Measurements from ENCODE around the gene TFCP2L1.

The TFCP2L1 gene

GRCh38 chr2:121189011-121189410 is 96.0 kb downstream of the TFCP2L1 start:
- H3K4me1 ChIP-seq (ENCODE audit: control insufficient read depth, insufficient read depth, low read length): no peaks in the 10 kb centered on the region
- no peak overlapping the region for H3K4me3 ChIP-seq (ENCODE audit: low read depth, low read length)
- no peaks in the 10 kb centered on the region for H3K9me3 ChIP-seq (ENCODE audit: control insufficient read depth, insufficient read depth, low read depth, low read length)
- ChIA-PET POLR2A (no interaction called here), CTCF (no interaction called here)
- no peak overlapping the region for H3K27ac ChIP-seq (ENCODE audit: extremely low read depth, low read depth, low read length)
- TF ChIP-seq ZNF157 (tag by site-specific recombination; IDR thresholded peaks at IDR 0.05) (no peak), ZNF280D (tag by site-specific recombination; IDR thresholded peaks at IDR 0.05) (no peak), GLI4 (tag by site-specific recombination; IDR thresholded peaks at IDR 0.05) (no peak), ZNF26 (tag by site-specific recombination; IDR thresholded peaks at IDR 0.05) (no peak), ZNF596 (tag by site-specific recombination; IDR thresholded peaks at IDR 0.05) (no peak), ZNF768 (tag by site-specific recombination; IDR thresholded peaks at IDR 0.05) (no peak), ZNF175 (tag by site-specific recombination; IDR thresholded peaks at IDR 0.05) (no peak), ZNF114 (tag by site-specific recombination; IDR thresholded peaks at IDR 0.05) (no peak), ZNF391 (tag by site-specific recombination; IDR thresholded peaks at IDR 0.05; ENCODE audit: borderline replicate concordance, low read depth) (no peak), ZNF585B (tag by site-specific recombination; IDR thresholded peaks at IDR 0.05) (no peak), PRDM1 (tag by site-specific recombination; IDR thresholded peaks at IDR 0.05) (no peak), ZNF623 (tag by site-specific recombination; IDR thresholded peaks at IDR 0.05) (no peak), PATZ1 (tag by site-specific recombination; IDR thresholded peaks at IDR 0.05) (no peak), ZNF544 (tag by site-specific recombination; IDR thresholded peaks at IDR 0.05) (no peak), KLF16 (tag by site-specific recombination; IDR thresholded peaks at IDR 0.05) (no peak), SCRT1 (tag by site-specific recombination; IDR thresholded peaks at IDR 0.05; ENCODE audit: borderline replicate concordance) (no peak), ZNF48 (tag by site-specific recombination; IDR thresholded peaks at IDR 0.05) (no peak), ZNF133 (tag by site-specific recombination; IDR thresholded peaks at IDR 0.05) (no peak), ZNF350 (tag by site-specific recombination; IDR thresholded peaks at IDR 0.05) (no peak), ZNF138 (tag by site-specific recombination; IDR thresholded peaks at IDR 0.05; ENCODE audit: borderline replicate concordance) (no peak)
- no peaks in the 10 kb centered on the region for H3K36me3 ChIP-seq (ENCODE audit: control insufficient read depth in 2 of 2, insufficient read depth in 1 of 2, low read length in 2 of 2)

GRCh38 chr2:121187982-121188411 is 97.0 kb downstream of the TFCP2L1 start:
- ChIA-PET CTCF (no interaction called here), POLR2A (no interaction called here)
- Histone ChIP-seq H3K9me3 (ENCODE audit: control insufficient read depth, insufficient read depth, low read depth, low read length) (no peaks in the 10 kb centered on the region), H3K4me1 (ENCODE audit: control insufficient read depth, insufficient read depth, low read length) (no peaks in the 10 kb centered on the region), H3K36me3 (ENCODE audit: control insufficient read depth in 2 of 2, insufficient read depth in 1 of 2, low read length in 2 of 2) (no peaks in the 10 kb centered on the region), H3K4me3 (ENCODE audit: low read depth, low read length) (no peak overlapping the region), H3K27ac (ENCODE audit: extremely low read depth, low read depth, low read length) (no peak overlapping the region)
- TF ChIP-seq ZBTB48 (tag by site-specific recombination; IDR thresholded peaks at IDR 0.05) (no peak), HOXA7 (CRISPR knock-in tag; IDR thresholded peaks at IDR 0.05; ENCODE audit: borderline replicate concordance) (no peak), HIC1 (tag by site-specific recombination; IDR thresholded peaks at IDR 0.05) (no peak), EGR2 (tag by site-specific recombination; IDR thresholded peaks at IDR 0.05; ENCODE audit: low read depth) (peak; percentile 66), GFI1B (tag by site-specific recombination; IDR thresholded peaks at IDR 0.05) (no peak), ZBTB10 (tag by site-specific recombination; IDR thresholded peaks at IDR 0.05) (no peak)
